ENCODE data around the gene PIGA.
A peak's percentile ranks its signal among the peaks of the same experiment; 100 is the strongest.

The PIGA gene, protein sequence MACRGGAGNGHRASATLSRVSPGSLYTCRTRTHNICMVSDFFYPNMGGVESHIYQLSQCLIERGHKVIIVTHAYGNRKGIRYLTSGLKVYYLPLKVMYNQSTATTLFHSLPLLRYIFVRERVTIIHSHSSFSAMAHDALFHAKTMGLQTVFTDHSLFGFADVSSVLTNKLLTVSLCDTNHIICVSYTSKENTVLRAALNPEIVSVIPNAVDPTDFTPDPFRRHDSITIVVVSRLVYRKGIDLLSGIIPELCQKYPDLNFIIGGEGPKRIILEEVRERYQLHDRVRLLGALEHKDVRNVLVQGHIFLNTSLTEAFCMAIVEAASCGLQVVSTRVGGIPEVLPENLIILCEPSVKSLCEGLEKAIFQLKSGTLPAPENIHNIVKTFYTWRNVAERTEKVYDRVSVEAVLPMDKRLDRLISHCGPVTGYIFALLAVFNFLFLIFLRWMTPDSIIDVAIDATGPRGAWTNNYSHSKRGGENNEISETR

DNA sequence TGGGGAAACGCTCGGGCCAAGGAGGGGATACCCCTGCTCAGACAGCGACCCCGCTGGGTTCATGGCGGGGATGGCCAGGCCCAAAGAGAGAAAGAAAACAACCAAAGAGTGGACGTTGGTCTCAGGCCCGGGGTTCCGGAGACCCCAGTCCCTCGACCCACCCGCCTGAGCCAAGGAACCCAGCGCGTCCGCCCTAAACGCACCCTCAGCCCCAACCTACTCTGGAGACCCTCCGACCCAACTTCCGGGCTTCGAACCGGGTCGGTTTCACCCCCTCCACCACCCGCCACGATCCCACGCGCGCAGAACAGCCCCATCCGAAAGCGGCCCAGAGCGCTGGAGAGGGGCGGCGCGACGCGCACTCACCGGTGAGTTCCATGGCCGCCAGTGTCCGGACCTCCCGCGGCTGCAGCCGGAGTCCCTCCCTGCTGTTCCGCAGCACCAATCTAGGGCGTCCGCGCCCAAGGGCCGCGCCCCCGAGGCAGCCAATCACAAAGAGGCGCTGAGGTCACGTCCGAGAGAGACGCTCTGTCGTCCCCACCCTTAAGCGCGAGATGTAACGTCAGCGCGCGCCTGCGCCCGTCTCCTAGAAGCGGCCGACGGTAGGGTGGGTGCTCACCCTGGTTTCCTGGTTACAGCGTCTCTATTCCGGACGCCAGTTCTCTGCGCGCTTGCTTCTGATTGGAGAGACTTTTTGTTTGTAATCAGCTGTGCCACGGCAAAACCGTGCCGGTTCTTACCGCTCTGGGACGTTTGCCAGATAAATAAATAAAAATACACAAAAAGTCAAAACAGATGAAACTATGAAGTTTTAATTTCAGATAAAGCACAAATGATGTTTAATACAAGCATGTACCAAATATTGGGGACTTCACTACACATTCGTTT lies at the start of gene PIGA:
Gene PIGA, minus strand, starts transcription at position 389 of the 888 bp plus-strand sequence. CDS start 3,593 bp downstream, outside the sequence.
- H3K9me3 Mint-ChIP-seq: no peaks in the 10 kb centered on the region
- peak; percentile 89 for DNase-seq
- H3K27me3 Mint-ChIP-seq: peaks cover 43% of the 10 kb centered on the region
- peaks cover 14% of the 10 kb centered on the region for H3K4me1 Mint-ChIP-seq (ENCODE audit: low read depth)
- H3K4me3 Mint-ChIP-seq: peak within 1 kb of the TSS; percentile 89
- peak within 1 kb of the TSS; percentile 95 for H3K27ac Mint-ChIP-seq
- peaks cover 29% of the 10 kb centered on the region for H3K36me3 Mint-ChIP-seq (ENCODE audit: low read depth)

DNA sequence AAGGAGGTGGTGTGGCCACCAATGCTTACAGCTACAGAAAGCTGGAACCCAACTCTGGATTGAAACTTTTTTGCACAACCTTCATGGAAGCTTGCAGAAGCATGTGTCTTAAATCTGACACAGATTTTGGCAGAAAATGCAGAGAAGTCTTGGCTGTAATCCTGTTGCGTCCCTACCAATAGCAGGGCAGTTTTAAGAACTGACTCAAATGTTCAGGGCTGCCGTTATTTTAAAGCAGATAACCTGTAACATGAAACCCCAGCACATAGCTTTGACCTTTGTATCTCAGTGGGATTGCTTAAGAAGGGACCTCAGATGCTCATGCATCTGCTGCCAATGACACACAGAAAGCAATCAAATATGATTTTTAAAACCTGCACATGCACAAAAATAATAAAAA lies 49.0 kb upstream of the PIGA start, which contains the start of gene VEGFD:
Gene VEGFD, minus strand, starts transcription at position 110 of the 400 bp plus-strand sequence. CDS start 467 bp downstream, outside the sequence.
- DNase-seq: no peak
- no peak within 1 kb of the TSS for H3K4me3 Mint-ChIP-seq

DNA sequence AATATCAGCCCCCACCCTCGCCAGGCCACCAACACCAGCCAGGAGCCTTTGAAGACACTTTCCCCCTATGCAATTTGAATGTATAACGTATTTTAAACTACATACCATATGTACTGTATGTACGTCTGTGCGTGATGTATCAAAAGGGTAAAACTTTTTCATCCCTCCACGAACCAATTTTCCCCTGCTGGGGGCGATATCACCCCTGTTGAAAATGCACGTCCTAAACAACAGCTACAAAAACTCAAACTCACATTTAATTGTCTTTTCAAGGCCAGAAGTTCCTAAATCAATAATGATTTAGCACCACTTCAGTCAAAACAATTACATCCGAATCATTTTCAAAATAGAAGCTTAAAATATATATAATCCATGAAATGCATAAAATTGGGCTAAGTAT lies 47.5 kb upstream of the PIGA start:
- Mint-ChIP-seq H3K9me3 (no peaks in the 10 kb centered on the region), H3K27ac (no peak overlapping the region), H3K36me3 (ENCODE audit: low read depth) (no peaks in the 10 kb centered on the region), H3K27me3 (peaks cover 63% of the 10 kb centered on the region), H3K4me1 (ENCODE audit: low read depth) (no peaks in the 10 kb centered on the region), H3K4me3 (no peak overlapping the region)
- DNase-seq: no peak

More for the DNA sequence above, 49.0 kb upstream of the PIGA start, which contains the start of gene VEGFD:
- no peak within 1 kb of the TSS for H3K27ac Mint-ChIP-seq
- no peaks in the 10 kb centered on the region for H3K36me3 Mint-ChIP-seq (ENCODE audit: low read depth)
- H3K9me3 Mint-ChIP-seq: no peaks in the 10 kb centered on the region
- H3K27me3 Mint-ChIP-seq: peaks cover 68% of the 10 kb centered on the region
- no peaks in the 10 kb centered on the region for H3K4me1 Mint-ChIP-seq (ENCODE audit: low read depth)

DNA sequence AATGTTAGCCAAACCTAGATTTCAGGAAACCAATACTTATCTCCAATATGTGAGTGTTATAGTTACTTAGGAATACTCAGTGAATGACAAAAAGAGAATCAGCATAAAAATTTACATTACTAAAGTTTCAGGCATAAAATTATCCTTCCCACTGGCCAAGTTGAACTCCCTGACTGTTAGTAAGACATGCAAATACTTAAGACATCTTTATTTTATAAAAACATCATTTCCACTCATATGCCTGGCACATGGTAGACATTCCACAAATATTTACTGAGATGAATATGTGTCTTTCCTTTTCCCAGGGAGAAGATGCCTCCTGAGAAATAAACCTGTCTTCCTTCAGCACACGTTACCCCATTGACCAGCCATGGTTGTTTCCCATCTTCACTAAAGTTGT lies 41.6 kb upstream of the PIGA start:
- no peak for DNase-seq
- H3K36me3 Mint-ChIP-seq (ENCODE audit: low read depth): no peaks in the 10 kb centered on the region
- H3K4me1 Mint-ChIP-seq (ENCODE audit: low read depth): no peaks in the 10 kb centered on the region
- H3K27ac Mint-ChIP-seq: no peak overlapping the region
- H3K9me3 Mint-ChIP-seq: no peaks in the 10 kb centered on the region
- H3K27me3 Mint-ChIP-seq: peaks cover 63% of the 10 kb centered on the region
- H3K4me3 Mint-ChIP-seq: no peak overlapping the region

DNA sequence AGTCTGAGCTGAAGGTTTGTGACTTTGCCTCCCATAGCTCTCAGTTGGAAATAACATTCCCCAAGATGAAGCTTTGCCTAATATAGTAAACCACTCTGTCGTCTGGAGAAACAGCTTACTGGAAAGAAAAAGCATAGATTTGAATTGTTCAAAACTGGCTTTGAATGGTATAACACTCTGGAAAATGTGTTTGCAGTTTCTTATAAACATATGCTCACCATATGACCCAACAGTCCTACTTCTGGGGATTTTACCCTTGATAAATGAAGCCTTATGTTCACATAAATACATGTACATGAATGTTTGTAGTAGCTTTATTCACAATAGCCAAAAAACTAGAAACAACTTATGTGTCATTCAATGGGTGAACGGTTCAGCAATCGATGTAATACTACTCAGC lies 38.7 kb upstream of the PIGA start:
- no peaks in the 10 kb centered on the region for H3K4me1 Mint-ChIP-seq (ENCODE audit: low read depth)
- H3K9me3 Mint-ChIP-seq: no peaks in the 10 kb centered on the region
- H3K36me3 Mint-ChIP-seq (ENCODE audit: low read depth): no peaks in the 10 kb centered on the region
- no peak overlapping the region for H3K4me3 Mint-ChIP-seq
- peaks cover 68% of the 10 kb centered on the region for H3K27me3 Mint-ChIP-seq
- no peak overlapping the region for H3K27ac Mint-ChIP-seq
- DNase-seq: no peak

DNA sequence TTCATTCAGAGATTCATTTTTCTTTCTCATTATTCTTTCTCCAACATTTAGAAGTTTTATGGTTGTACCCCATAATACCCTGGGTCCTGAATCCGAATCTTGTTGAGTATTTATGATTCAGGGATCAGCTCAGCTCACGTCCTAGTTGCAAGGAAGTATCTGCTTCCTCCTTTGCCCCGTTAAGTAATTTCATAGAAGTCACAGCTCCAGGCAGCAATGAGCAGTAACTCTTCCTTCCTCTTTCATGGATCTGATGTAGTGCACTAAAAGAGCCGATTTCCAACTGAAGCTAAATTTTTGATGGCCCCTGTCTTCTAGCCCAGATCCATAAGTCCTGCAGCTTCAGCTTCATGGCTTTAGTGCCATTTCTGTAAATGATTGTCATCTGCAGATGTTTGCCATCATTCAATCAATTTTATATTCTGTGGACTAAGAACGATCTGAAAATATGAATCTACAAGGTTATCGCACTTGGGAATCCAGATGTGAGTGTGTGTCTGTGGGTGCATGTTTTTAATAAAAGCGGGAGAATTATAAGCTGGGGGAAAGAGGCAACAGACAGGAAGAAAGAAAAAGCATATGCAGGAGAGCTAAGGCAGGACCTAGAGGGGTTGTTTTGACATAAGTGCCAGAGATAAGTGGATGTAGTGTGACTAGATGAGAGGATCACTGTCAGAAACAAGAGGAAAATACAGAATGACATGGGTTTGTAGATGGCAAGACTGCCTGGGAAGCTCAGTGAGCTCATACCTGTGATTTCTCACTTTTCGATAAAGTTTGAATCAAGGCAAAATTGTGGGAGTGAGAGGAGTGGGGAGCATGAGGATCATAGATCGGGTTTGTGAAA lies 31.4 kb upstream of the PIGA start:
- no peaks in the 10 kb centered on the region for H3K4me1 Mint-ChIP-seq (ENCODE audit: low read depth)
- H3K9me3 Mint-ChIP-seq: no peaks in the 10 kb centered on the region

DNA sequence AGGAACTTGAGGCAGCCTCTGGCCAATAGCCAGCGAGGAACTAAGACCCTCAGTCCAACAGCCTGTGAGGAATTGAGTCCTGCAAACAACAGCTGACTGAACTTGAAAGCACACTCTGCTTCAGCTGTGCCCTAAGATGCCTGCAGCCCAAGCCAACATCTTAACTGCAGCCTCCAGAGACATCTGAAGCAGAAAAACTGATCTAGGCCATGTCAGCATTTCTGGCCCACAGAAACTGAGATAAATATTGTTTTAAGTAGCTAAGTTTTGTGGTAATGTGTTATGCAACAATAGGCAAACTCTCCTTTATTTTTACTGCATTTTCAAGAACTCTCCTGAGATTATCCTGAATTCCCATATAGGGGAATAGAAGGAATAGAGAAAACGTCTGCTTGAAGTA lies 24.4 kb upstream of the PIGA start:
- Mint-ChIP-seq H3K36me3 (ENCODE audit: low read depth) (no peaks in the 10 kb centered on the region), H3K4me3 (no peak overlapping the region), H3K4me1 (ENCODE audit: low read depth) (no peaks in the 10 kb centered on the region), H3K9me3 (peaks cover 4% of the 10 kb centered on the region), H3K27ac (no peak overlapping the region), H3K27me3 (peaks cover 69% of the 10 kb centered on the region)
- DNase-seq: no peak

More for the DNA sequence above, 31.4 kb upstream of the PIGA start:
- Mint-ChIP-seq H3K27me3 (peaks cover 67% of the 10 kb centered on the region), H3K36me3 (ENCODE audit: low read depth) (no peaks in the 10 kb centered on the region), H3K4me3 (no peak overlapping the region), H3K27ac (no peak overlapping the region)
- no peak for DNase-seq

DNA sequence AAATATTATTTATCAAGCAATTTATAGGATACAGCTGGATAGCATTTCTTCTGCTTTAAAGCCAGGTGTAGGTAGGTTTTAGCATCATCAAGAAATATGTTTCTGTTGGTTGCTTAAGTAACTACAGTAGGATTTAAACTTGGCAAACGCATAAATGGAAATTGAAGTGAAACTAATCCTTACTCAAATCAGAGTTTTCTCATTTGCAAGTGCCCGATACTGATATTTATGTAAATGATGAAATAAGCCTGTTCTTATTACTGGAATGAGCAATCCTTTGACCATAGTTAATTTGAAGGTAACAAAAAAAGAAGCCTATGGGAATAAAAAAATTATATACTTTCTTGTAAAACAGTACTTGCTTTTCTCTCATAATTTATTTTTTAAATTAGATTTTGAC lies 23.2 kb upstream of the PIGA start:
- H3K4me1 Mint-ChIP-seq (ENCODE audit: low read depth): no peaks in the 10 kb centered on the region
- no peak overlapping the region for H3K27ac Mint-ChIP-seq
- DNase-seq: no peak
- no peak overlapping the region for H3K4me3 Mint-ChIP-seq
- no peaks in the 10 kb centered on the region for H3K36me3 Mint-ChIP-seq (ENCODE audit: low read depth)
- H3K27me3 Mint-ChIP-seq: peaks cover 60% of the 10 kb centered on the region
- H3K9me3 Mint-ChIP-seq: peaks cover 4% of the 10 kb centered on the region

DNA sequence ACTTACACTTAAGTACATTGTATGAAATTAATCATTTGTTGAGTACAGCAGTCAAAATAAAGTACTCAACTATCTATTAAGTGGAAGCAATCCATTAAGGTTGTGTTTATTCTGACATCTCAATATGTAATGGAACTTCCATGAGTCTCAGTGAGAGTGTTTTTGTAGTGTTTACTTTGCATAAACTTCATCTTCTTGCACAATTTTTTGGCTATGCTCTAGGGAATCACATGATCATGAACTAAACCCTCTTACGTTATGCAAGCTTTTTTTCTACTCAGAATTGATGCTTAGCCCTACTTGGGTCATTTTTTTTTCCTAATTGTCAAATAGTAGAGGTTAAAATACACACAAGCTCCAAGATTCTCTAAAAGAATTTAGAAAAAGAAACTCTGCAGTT lies 21.1 kb upstream of the PIGA start:
- no peaks in the 10 kb centered on the region for H3K4me1 Mint-ChIP-seq (ENCODE audit: low read depth)
- peaks cover 4% of the 10 kb centered on the region for H3K9me3 Mint-ChIP-seq
- no peaks in the 10 kb centered on the region for H3K36me3 Mint-ChIP-seq (ENCODE audit: low read depth)
- H3K27me3 Mint-ChIP-seq: peaks cover 51% of the 10 kb centered on the region
- no peak overlapping the region for H3K4me3 Mint-ChIP-seq
- H3K27ac Mint-ChIP-seq: no peak overlapping the region
- DNase-seq: no peak

DNA sequence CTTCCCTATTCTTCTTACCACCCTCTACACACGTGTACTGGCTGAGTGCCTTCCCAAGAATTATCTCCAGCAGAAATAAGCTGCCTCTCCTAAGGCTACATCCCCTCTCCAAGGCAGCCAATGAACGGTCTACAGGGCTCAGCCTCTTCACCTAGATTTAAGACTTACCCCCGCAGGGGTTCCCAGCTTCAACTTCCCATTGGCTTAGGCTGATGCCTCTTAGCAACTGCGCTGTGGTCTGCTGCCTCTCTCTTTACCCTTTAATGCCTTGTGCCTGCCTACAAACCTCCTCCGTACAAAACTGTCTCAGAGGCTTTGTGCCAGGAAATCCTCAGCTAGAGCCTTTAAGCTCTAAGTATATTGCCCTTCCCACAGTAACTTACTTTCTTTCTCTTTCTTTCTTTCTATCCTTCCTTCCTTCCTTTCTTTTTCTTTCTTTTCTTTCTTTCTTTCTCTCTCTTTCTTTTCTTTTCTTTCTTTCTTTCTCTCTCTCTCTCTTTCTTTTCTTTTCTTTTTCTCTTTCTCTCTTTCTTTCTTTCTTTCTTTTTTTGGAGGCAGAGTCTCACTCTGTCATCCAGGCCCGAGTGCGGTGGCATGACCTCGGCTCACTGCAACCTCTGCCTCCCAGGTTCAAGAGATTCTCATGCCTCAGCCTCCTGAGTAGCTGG lies 15.1 kb upstream of the PIGA start:
- H3K9me3 Mint-ChIP-seq: no peaks in the 10 kb centered on the region
- H3K27ac Mint-ChIP-seq: no peak overlapping the region
- H3K4me3 Mint-ChIP-seq: no peak overlapping the region
- no peaks in the 10 kb centered on the region for H3K36me3 Mint-ChIP-seq (ENCODE audit: low read depth)
- no peaks in the 10 kb centered on the region for H3K4me1 Mint-ChIP-seq (ENCODE audit: low read depth)
- no peak for DNase-seq
- H3K27me3 Mint-ChIP-seq: peaks cover 46% of the 10 kb centered on the region

DNA sequence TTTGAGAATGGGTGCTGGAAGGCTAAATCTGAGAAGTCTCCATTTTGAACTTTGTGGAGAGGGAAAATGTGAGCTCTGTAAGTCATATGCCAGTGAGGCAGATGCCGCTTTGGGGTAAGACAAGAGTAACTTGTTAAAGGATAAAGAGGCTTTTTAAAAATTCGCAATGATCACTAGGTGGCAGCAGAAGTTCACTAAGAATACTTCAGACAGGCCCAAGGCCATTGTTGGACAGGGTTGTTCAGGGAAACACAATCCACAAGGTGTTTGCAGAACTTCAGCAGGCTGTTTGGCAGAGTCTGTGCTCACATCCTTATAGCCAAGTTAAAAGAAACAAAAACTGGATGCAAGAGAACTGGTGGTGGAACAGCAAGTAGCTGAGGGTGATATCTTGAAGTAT lies 13.7 kb upstream of the PIGA start:
- no peak for DNase-seq
- H3K27ac Mint-ChIP-seq: no peak overlapping the region
- H3K36me3 Mint-ChIP-seq (ENCODE audit: low read depth): no peaks in the 10 kb centered on the region
- no peaks in the 10 kb centered on the region for H3K4me1 Mint-ChIP-seq (ENCODE audit: low read depth)
- H3K4me3 Mint-ChIP-seq: no peak overlapping the region
- peaks cover 47% of the 10 kb centered on the region for H3K27me3 Mint-ChIP-seq
- H3K9me3 Mint-ChIP-seq: no peaks in the 10 kb centered on the region

DNA sequence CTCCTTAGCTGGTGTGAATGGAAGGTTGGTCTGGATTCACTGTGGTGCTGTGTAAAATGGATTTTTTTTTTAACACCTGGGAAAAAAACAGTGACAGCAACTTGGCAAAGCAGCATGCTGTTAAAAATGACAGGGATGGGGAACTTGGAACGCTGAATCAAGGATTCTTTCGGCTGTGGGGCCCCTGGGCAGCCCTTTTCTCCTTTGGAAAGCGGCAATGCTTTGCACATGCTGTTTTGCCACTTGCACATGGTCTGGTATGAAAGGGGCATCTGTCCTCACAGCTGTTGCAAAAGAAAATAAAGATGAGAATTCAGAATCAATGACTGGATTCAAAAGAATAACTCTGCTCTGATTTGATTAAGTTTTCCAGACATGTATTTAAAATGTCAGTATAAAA lies 10.7 kb upstream of the PIGA start:
- Mint-ChIP-seq H3K36me3 (ENCODE audit: low read depth) (no peaks in the 10 kb centered on the region), H3K4me1 (ENCODE audit: low read depth) (no peaks in the 10 kb centered on the region), H3K27ac (no peak overlapping the region)

DNA sequence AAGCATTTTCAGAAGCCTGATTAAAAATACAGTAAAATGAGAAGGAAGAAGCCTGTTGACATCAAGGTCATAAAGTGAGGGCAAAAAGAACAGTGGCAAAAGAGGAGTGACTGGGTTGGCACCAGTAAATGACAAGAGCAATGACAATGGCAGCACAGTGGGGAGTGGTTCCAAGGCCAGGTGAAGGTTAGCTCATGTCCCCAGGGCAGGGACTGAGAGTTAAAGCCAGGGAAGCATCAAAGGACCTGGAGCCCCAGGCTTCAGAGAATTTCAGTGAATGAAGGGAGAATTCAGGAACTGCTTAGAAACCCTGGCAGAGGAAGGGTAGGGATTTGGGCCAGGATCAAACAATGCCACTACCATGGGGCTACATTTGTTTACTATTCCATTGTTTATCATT lies 8.8 kb upstream of the PIGA start:
- Mint-ChIP-seq H3K27me3 (peaks cover 74% of the 10 kb centered on the region), H3K9me3 (no peaks in the 10 kb centered on the region), H3K27ac (no peak overlapping the region), H3K36me3 (ENCODE audit: low read depth) (no peaks in the 10 kb centered on the region), H3K4me1 (ENCODE audit: low read depth) (no peaks in the 10 kb centered on the region), H3K4me3 (no peak overlapping the region)
- DNase-seq: no peak

More for the DNA sequence above, 10.7 kb upstream of the PIGA start:
- no peak for DNase-seq
- H3K9me3 Mint-ChIP-seq: no peaks in the 10 kb centered on the region
- H3K27me3 Mint-ChIP-seq: peaks cover 69% of the 10 kb centered on the region
- H3K4me3 Mint-ChIP-seq: no peak overlapping the region
